Measurements from ENCODE around the gene MYNN. TPM values are rescaled to one million over a fixed set of nuclear protein-coding genes. Genes with fewer than 3 reads are reported as not detected.

The MYNN gene
- total RNA-seq, 1 experiment from 2014 or later: 20.4 TPM

GRCh38 chr3:169825316-169825715 lies 52.1 kb downstream of the MYNN start:
- TF ChIP-seq CTCF (IDR thresholded peaks at IDR 0.05; ENCODE audit: unreplicated experiment): no peak
- Mint-ChIP-seq H3K36me3 (ENCODE audit: insufficient read depth, unreplicated experiment) (no peaks in the 10 kb centered on the region), H3K4me1 (ENCODE audit: insufficient read depth, unreplicated experiment) (no peaks in the 10 kb centered on the region), H3K9me3 (ENCODE audit: unreplicated experiment) (no peaks in the 10 kb centered on the region), H3K27ac (ENCODE audit: low read depth, unreplicated experiment) (no peak overlapping the region), H3K4me3 (ENCODE audit: unreplicated experiment) (no peak overlapping the region), H3K27me3 (ENCODE audit: insufficient read depth, unreplicated experiment) (no peaks in the 10 kb centered on the region)
- no peak for DNase-seq (ENCODE audit: unreplicated experiment)
- POLR2A ChIA-PET: interaction anchor here (1.0 kb wide), 1 partner anchor 283 kb away, joined by 3 read pairs; no protein-coding TSS in a partner anchor
- CTCF ChIA-PET: interaction anchor here (0.6 to 1.1 kb wide), 2 partner anchors 16 to 161 kb away, joined by 3 to 4 read pairs; no protein-coding TSS in a partner anchor
- BruUV-seq (replicated peaks): no TSS peak
- intact Hi-C loops (cut with micrococcal nuclease): no loop called here

DNA sequence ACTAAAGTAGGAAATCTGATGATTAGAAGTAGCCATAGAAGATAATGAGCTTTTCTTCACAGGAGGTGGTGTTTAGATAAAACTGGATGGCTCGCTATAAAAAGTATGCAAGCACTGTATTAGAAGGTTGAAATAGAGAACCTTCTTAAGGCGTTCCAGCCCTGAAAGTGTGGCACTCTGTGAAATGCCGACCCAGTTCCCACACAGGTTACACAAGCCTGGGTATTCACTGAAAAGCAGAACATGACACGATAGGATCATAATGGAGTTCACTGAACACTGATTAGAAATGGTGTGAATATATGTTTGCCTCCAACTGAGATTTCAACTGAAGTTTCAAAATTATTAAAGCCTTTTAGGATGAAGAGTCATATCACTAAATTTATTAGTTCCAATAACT lies 54.5 kb downstream of the MYNN start:
- no peaks in the 10 kb centered on the region for H3K36me3 Mint-ChIP-seq (ENCODE audit: insufficient read depth, unreplicated experiment)
- no peak overlapping the region for H3K27ac Mint-ChIP-seq (ENCODE audit: low read depth, unreplicated experiment)
- POLR2A ChIA-PET: no interaction called here
- TF ChIP-seq CTCF (IDR thresholded peaks at IDR 0.05; ENCODE audit: unreplicated experiment): no peak
- no TSS peak for BruUV-seq (replicated peaks)
- H3K4me1 Mint-ChIP-seq (ENCODE audit: insufficient read depth, unreplicated experiment): no peaks in the 10 kb centered on the region
- CTCF ChIA-PET: no interaction called here
- no peak for DNase-seq (ENCODE audit: unreplicated experiment)
- no peaks in the 10 kb centered on the region for H3K9me3 Mint-ChIP-seq (ENCODE audit: unreplicated experiment)
- intact Hi-C loops (cut with micrococcal nuclease): no loop called here
- H3K4me3 Mint-ChIP-seq (ENCODE audit: unreplicated experiment): no peak overlapping the region
- no peaks in the 10 kb centered on the region for H3K27me3 Mint-ChIP-seq (ENCODE audit: insufficient read depth, unreplicated experiment)

DNA sequence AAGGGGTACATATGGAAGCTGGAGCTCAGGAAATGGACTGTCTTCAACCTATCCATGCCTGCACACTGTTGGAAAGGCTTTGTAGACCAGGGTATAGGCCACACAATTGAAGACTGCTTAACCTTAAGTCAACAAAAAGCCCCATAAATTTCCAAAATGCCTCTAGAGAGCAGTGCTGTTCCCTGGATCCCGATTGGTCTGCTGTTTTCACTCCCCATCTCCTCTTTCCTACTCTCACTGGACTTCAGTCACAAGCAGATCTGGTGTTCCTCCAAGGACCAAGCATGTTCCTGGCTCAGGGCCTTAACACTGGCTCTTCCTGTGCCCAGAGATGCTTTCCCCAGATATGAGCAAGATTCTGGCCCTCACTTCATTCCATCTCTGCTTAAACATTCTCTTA lies 62.3 kb downstream of the MYNN start:
- H3K4me1 Mint-ChIP-seq (ENCODE audit: insufficient read depth, unreplicated experiment): no peaks in the 10 kb centered on the region
- H3K27me3 Mint-ChIP-seq (ENCODE audit: insufficient read depth, unreplicated experiment): no peaks in the 10 kb centered on the region
- CTCF ChIA-PET: no interaction called here
- H3K27ac Mint-ChIP-seq (ENCODE audit: low read depth, unreplicated experiment): no peak overlapping the region
- POLR2A ChIA-PET: no interaction called here
- no peak for TF ChIP-seq CTCF (IDR thresholded peaks at IDR 0.05; ENCODE audit: unreplicated experiment)
- H3K4me3 Mint-ChIP-seq (ENCODE audit: unreplicated experiment): no peak overlapping the region
- no peaks in the 10 kb centered on the region for H3K9me3 Mint-ChIP-seq (ENCODE audit: unreplicated experiment)
- H3K36me3 Mint-ChIP-seq (ENCODE audit: insufficient read depth, unreplicated experiment): no peaks in the 10 kb centered on the region
- no peak for DNase-seq (ENCODE audit: unreplicated experiment)
- intact Hi-C loops (cut with micrococcal nuclease): no loop called here
- BruUV-seq (replicated peaks): no TSS peak

- no peak for DNase-seq (ENCODE audit: unreplicated experiment)
- H3K9me3 Mint-ChIP-seq (ENCODE audit: unreplicated experiment): no peaks in the 10 kb centered on the region
- H3K4me3 Mint-ChIP-seq (ENCODE audit: unreplicated experiment): no peak overlapping the region
- POLR2A ChIA-PET: no interaction called here
- TF ChIP-seq CTCF (IDR thresholded peaks at IDR 0.05; ENCODE audit: unreplicated experiment): no peak
- intact Hi-C loops (cut with micrococcal nuclease): no loop called here
- no peaks in the 10 kb centered on the region for H3K4me1 Mint-ChIP-seq (ENCODE audit: insufficient read depth, unreplicated experiment)
- no peak overlapping the region for H3K27ac Mint-ChIP-seq (ENCODE audit: low read depth, unreplicated experiment)
- no peaks in the 10 kb centered on the region for H3K36me3 Mint-ChIP-seq (ENCODE audit: insufficient read depth, unreplicated experiment)
- BruUV-seq (replicated peaks): no TSS peak
- CTCF ChIA-PET: no interaction called here
- H3K27me3 Mint-ChIP-seq (ENCODE audit: insufficient read depth, unreplicated experiment): no peaks in the 10 kb centered on the region
Measured at GRCh38 chr3:169836078-169836941, 63.1 kb downstream of the MYNN start.
